Natural killer cell (primary cell): ENCODE results near the gene TMEM108. TPM values are rescaled to one million over a fixed set of nuclear protein-coding genes. Genes with fewer than 3 reads are reported as not detected.

ENCODE experiments used
- ATAC-seq, 3 donors: fragments of 150-1000 bp in 2 of 3; fragments of 200-7000 bp in 1 of 3; cut with Tn5 transposase; 1 replicate in 1 of 3; 2 replicates in 2 of 3; pipeline ENCODE4 v1.10.0; 2021; ENCODE audit warnings: mild to moderate bottlenecking in 2 of 3, moderate library complexity in 2 of 3
- DNase-seq, 2 donors: peaks; one replicate each; pipeline versions ENCODE4 v3.0.0 to v3.0.0-alpha.2; 2013 to 2021; ENCODE audit warnings: mixed read lengths in 1 of 2
- H3K27ac ChIP-seq: one replicate; pipeline ENCODE4 v1.5.1; 2013; ENCODE audit warnings: mild to moderate bottlenecking, low read length
- H3K27me3 ChIP-seq: one replicate; pipeline ENCODE4 v1.6.1; 2013; ENCODE audit warnings: low read length; ENCODE audit not compliant: control insufficient read depth, insufficient read depth
- H3K36me3 ChIP-seq: one replicate; pipeline ENCODE4 v1.6.1; 2013; ENCODE audit warnings: low read length; ENCODE audit not compliant: control insufficient read depth, insufficient read depth
- H3K4me1 ChIP-seq: one replicate; pipeline ENCODE4 v1.6.1; 2013; ENCODE audit warnings: low read length; ENCODE audit not compliant: control insufficient read depth, insufficient read depth
- H3K4me3 ChIP-seq: one replicate; pipeline ENCODE4 v1.5.1; 2013; ENCODE audit warnings: low read length
- H3K9me3 ChIP-seq: one replicate; pipeline ENCODE4 v1.6.1; 2013; ENCODE audit warnings: low read length; ENCODE audit not compliant: control insufficient read depth, insufficient read depth
- H3K27ac Mint-ChIP-seq, 2 donors: one replicate each; pipeline ENCODE4 v1.8.0; 2022; ENCODE audit warnings: mild to moderate bottlenecking in 2 of 2, mixed read lengths in 2 of 2, moderate library complexity in 1 of 2
- H3K27me3 Mint-ChIP-seq, 2 donors: one replicate each; pipeline ENCODE4 v1.8.0; 2022; ENCODE audit warnings: low read depth in 2 of 2, mixed read lengths in 2 of 2
- H3K36me3 Mint-ChIP-seq: one replicate; pipeline ENCODE4 v1.8.0; 2022; ENCODE audit warnings: mixed read lengths
- H3K4me1 Mint-ChIP-seq, 2 donors: one replicate each; pipeline ENCODE4 v1.8.0; 2022; ENCODE audit warnings: mixed read lengths in 2 of 2
- H3K4me3 Mint-ChIP-seq: one replicate; pipeline ENCODE4 v1.8.0; 2022; ENCODE audit warnings: mild to moderate bottlenecking, moderate library complexity, mixed read lengths
- H3K9me3 Mint-ChIP-seq, 2 donors: one replicate each; pipeline ENCODE4 v1.8.0; 2022; ENCODE audit warnings: mixed read lengths in 2 of 2
- WGBS: methylation state at CpG from one replicate; pipeline ENCODE4 v1.1.7; 2013; ENCODE audit warnings: missing lambda C conversion rate; ENCODE audit not compliant: insufficient coverage; 5-methylcytosine and 5-hydroxymethylcytosine counted together
- intact Hi-C: fragments of 100-400 bp; cut with micrococcal nuclease; formaldehyde crosslinking; loops from one replicate; pipeline ENCODE4 v1.14.2; 2022
- total RNA-seq, 4 donors: library from RNA; stranded (reverse); fragments of 120-200 nt in 1 of 4; gene quantifications; one replicate each; pipeline versions ENCODE4 v1.2.3 to v1.2.4, GENCODE V29; 2013 to 2022
- TF ChIP-seq, protein P1 (sequence below): fragments of 200-600 bp; IDR thresholded peaks from one replicate; pipeline ENCODE4 v1.8.0; 2022; ENCODE audit warnings: antibody characterized with exemption

TMEM108 gene
- total RNA-seq, 3 donors from 2014 or later (not counting 1 experiment from before 2014, with no cell fraction given): not detected

DNA sequence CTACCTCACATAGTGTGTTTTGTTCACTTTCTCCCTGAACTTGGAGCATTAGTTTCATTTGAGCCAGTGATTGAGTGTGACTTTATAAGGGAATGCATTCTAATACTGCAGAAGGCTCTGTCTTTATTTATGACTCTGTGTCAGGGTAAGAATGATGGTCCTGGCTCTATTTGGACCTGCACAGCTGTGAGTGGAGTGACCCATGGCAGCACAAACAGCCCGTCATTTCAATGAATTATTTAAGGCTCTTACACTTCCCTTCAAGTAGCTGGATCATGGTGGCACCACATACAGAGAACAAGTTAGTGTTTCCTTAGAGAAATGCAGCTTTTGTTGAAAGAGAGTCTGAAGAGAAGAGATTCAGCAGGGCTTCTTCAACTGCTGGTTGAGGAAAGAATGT lies 16.4 kb downstream of the TMEM108 start:
- Histone ChIP-seq H3K36me3 (no peaks in the 10 kb centered on the region), H3K27ac (no peak overlapping the region), H3K9me3 (no peaks in the 10 kb centered on the region), H3K4me1 (no peaks in the 10 kb centered on the region), H3K27me3 (no peaks in the 10 kb centered on the region), H3K4me3 (no peak overlapping the region)
- H3K27me3 Mint-ChIP-seq: no peaks in the 10 kb centered on the region
- no peaks in the 10 kb centered on the region for H3K36me3 Mint-ChIP-seq
- TF ChIP-seq, protein P1, sequence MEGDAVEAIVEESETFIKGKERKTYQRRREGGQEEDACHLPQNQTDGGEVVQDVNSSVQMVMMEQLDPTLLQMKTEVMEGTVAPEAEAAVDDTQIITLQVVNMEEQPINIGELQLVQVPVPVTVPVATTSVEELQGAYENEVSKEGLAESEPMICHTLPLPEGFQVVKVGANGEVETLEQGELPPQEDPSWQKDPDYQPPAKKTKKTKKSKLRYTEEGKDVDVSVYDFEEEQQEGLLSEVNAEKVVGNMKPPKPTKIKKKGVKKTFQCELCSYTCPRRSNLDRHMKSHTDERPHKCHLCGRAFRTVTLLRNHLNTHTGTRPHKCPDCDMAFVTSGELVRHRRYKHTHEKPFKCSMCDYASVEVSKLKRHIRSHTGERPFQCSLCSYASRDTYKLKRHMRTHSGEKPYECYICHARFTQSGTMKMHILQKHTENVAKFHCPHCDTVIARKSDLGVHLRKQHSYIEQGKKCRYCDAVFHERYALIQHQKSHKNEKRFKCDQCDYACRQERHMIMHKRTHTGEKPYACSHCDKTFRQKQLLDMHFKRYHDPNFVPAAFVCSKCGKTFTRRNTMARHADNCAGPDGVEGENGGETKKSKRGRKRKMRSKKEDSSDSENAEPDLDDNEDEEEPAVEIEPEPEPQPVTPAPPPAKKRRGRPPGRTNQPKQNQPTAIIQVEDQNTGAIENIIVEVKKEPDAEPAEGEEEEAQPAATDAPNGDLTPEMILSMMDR: no peak
- no peaks in the 10 kb centered on the region for H3K9me3 Mint-ChIP-seq
- intact Hi-C loops: no loop called here
- no peak overlapping the region for H3K4me3 Mint-ChIP-seq
- no peak for ATAC-seq
- WGBS: 92% methylated on average over 1 of the region's 1 CpG
- DNase-seq: no peak
- H3K27ac Mint-ChIP-seq: no peak overlapping the region
- H3K4me1 Mint-ChIP-seq: no peaks in the 10 kb centered on the region

DNA sequence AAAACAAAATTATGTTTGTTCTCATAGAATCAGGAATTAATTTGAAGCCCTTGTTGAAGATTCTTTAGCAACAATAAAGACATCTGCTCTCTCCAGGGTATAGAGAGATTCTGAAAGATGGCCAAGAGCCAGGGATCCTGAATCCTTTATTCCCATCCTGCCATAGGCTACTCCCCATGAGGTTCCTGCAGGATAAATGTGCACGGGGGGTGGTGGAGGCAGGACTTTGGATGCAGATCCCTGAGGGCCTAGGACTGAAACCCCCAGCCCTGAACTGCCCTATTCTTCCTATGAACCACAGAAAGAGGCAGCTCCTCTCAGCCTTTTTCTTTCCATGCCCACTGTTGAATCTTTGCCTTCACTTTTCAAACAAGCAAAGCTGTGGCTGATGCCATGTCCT lies 17.1 kb downstream of the TMEM108 start:
- Histone ChIP-seq H3K36me3 (no peaks in the 10 kb centered on the region), H3K27ac (no peak overlapping the region), H3K4me1 (no peaks in the 10 kb centered on the region), H3K27me3 (no peaks in the 10 kb centered on the region), H3K9me3 (no peaks in the 10 kb centered on the region), H3K4me3 (no peak overlapping the region)
- H3K4me1 Mint-ChIP-seq: no peaks in the 10 kb centered on the region
- DNase-seq (no peak), ATAC-seq (no peak)
- TF ChIP-seq, protein P1: no peak
- H3K27me3 Mint-ChIP-seq: no peaks in the 10 kb centered on the region
- H3K27ac Mint-ChIP-seq: no peak overlapping the region
- H3K9me3 Mint-ChIP-seq: no peaks in the 10 kb centered on the region
- 100% methylated on average over 1 of the region's 1 CpG for WGBS
- H3K36me3 Mint-ChIP-seq: no peaks in the 10 kb centered on the region
- H3K4me3 Mint-ChIP-seq: no peak overlapping the region
- intact Hi-C loops: no loop called here

DNA sequence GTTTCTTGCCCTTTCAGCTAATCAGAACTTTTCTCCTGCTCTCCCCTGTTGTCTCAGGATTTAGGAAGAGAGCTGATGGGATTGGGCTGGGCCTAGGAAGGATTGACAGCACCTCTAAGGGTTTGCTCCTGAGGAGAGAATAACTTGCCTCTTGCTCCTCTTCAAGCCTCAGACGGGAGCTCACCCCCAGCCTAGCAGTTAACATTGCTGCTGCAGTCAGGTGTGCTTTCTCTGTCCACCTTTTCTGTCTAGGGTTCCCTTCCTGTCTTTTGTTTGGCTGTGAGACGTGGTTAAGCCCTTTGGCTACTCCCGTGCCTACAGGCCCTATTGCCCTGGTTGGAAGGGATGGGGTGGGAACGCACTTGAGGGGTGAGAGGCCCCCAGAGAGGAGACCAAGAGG lies 20.1 kb downstream of the TMEM108 start:
- H3K36me3 Mint-ChIP-seq: no peaks in the 10 kb centered on the region
- intact Hi-C loops: no loop called here

DNA sequence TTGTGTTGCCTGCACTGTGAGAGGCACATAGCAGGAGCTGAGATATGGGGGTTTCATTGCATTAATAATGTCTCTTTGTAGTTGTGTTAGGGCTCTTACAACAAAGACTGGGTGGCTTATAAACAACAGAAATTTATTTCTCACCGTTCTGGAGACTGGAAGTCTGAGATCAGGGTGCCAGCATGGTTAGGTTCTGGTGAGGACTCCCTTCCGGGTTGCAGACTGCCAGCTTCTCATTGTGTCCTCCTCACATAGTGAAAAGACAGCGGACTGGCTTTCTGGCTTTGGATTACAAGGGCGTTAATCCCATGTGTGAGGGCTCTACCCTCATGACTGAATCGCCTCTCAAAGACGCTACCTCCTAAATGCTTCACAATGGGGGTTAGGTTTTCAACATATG lies 20.6 kb downstream of the TMEM108 start:
- H3K4me3 ChIP-seq: no peak overlapping the region
- H3K27me3 ChIP-seq: no peaks in the 10 kb centered on the region
- no peaks in the 10 kb centered on the region for H3K9me3 ChIP-seq
- ATAC-seq (no peak), DNase-seq (no peak)
- Mint-ChIP-seq H3K4me1 (no peaks in the 10 kb centered on the region), H3K27me3 (no peaks in the 10 kb centered on the region), H3K27ac (no peak overlapping the region), H3K9me3 (peaks cover 0 to 6% of the 10 kb centered on the region in 2 donors), H3K4me3 (no peak overlapping the region), H3K36me3 (no peaks in the 10 kb centered on the region)
- WGBS: 68% methylated on average over 6 of the region's 6 CpGs
- H3K36me3 ChIP-seq: no peaks in the 10 kb centered on the region
- intact Hi-C loops: no loop called here
- no peaks in the 10 kb centered on the region for H3K4me1 ChIP-seq
- no peak overlapping the region for H3K27ac ChIP-seq
- TF ChIP-seq, protein P1: no peak

More for the DNA sequence above, 20.1 kb downstream of the TMEM108 start:
- 82% methylated on average over 4 of the region's 4 CpGs for WGBS
- H3K9me3 ChIP-seq: no peaks in the 10 kb centered on the region
- Mint-ChIP-seq H3K27me3 (no peaks in the 10 kb centered on the region), H3K9me3 (peaks cover 0 to 6% of the 10 kb centered on the region in 2 donors), H3K4me1 (no peaks in the 10 kb centered on the region), H3K27ac (no peak overlapping the region), H3K4me3 (no peak overlapping the region)
- no peaks in the 10 kb centered on the region for H3K27me3 ChIP-seq
- ATAC-seq (no peak), DNase-seq (no peak)
- no peaks in the 10 kb centered on the region for H3K36me3 ChIP-seq
- H3K4me3 ChIP-seq: no peak overlapping the region
- TF ChIP-seq, protein P1: no peak
- no peaks in the 10 kb centered on the region for H3K4me1 ChIP-seq
- no peak overlapping the region for H3K27ac ChIP-seq
